ENCODE measurements around the gene GP1BA.

DNA sequence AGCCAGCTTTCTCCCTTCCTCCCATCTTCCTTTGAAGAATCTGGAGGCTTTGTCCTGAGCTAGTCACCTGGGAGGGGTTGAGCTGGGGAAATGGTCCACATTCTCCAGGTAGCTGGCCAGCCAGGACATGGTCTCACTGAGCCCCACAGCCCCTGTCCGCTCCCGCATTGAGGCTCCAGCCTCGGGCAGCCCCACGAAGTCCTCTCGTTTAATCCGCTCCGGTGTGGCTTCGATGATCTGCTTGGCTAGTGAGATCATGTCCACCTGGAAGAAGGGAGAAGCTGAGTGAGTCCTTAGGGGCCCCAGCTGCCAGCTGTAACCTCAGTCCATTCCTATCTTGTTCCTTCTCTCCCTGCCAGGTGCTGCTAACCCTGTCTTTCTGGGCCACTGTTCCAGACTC lies 38.2 kb downstream of the GP1BA start:
- TF ChIP-seq HDGF (IDR thresholded peaks at IDR 0.05; ENCODE audit: borderline replicate concordance): no peak
- no peak for TF ChIP-seq FOXA1 (IDR thresholded peaks at IDR 0.05)
- no peak for TF ChIP-seq SP1 (IDR thresholded peaks at IDR 0.05)
- TF ChIP-seq ZNF384 (IDR thresholded peaks at IDR 0.05): no peak
- TF ChIP-seq SUZ12 (IDR thresholded peaks at IDR 0.05): no peak
- TF ChIP-seq NFRKB (IDR thresholded peaks at IDR 0.05): no peak
- no peak for TF ChIP-seq ELF4 (IDR thresholded peaks at IDR 0.05)
- no peak for TF ChIP-seq ARNT (IDR thresholded peaks at IDR 0.05)
- no peak for TF ChIP-seq BHLHE40 (IDR thresholded peaks at IDR 0.05; ENCODE audit: borderline replicate concordance)
- TF ChIP-seq LEF1 (IDR thresholded peaks at IDR 0.05; ENCODE audit: borderline replicate concordance): no peak
- TF ChIP-seq FOXM1 (IDR thresholded peaks at IDR 0.05; ENCODE audit: borderline replicate concordance): no peak
